ENCODE data around the gene DLX5. TPM values are rescaled to one million over a fixed set of nuclear protein-coding genes. Genes with fewer than 3 reads are reported as not detected.

The DLX5 gene
- polyA plus RNA-seq, 1 donor from 2014 or later: 44.6 TPM

- Histone ChIP-seq H3F3A (ENCODE audit: insufficient read depth, low read length, poor library complexity, severe bottlenecking) (peaks cover 14% of the 10 kb centered on the region), H3K9me3 (ENCODE audit: low read length) (no peaks in the 10 kb centered on the region), H3K79me2 (replicated peaks; ENCODE audit: insufficient read depth, low read length) (peaks cover 87% of the 10 kb centered on the region), H3K27ac (ENCODE audit: low read length) (peak overlapping the region; percentile 100), H3K9me2 (ENCODE audit: insufficient read depth, low read length) (no peaks in the 10 kb centered on the region), H3K9ac (ENCODE audit: low read length) (peak overlapping the region; percentile 99), H3K4me3 (ENCODE audit: low read length) (peak overlapping the region; percentile 87), H4K20me1 (ENCODE audit: insufficient read depth) (peaks cover 8% of the 10 kb centered on the region), H3K27me3 (ENCODE audit: insufficient read depth, low read depth, low read length) (peaks cover 14% of the 10 kb centered on the region), H3K36me3 (ENCODE audit: insufficient read depth, low read length) (peaks cover 11% of the 10 kb centered on the region), H2AFZ (ENCODE audit: low read depth, low read length) (no peak overlapping the region), H3K4me2 (ENCODE audit: low read length) (peak overlapping the region; percentile 100)
- TF ChIP-seq RAD21 (conservative IDR thresholded peaks at IDR 0.05): no peak
- TF ChIP-seq, protein P1, sequence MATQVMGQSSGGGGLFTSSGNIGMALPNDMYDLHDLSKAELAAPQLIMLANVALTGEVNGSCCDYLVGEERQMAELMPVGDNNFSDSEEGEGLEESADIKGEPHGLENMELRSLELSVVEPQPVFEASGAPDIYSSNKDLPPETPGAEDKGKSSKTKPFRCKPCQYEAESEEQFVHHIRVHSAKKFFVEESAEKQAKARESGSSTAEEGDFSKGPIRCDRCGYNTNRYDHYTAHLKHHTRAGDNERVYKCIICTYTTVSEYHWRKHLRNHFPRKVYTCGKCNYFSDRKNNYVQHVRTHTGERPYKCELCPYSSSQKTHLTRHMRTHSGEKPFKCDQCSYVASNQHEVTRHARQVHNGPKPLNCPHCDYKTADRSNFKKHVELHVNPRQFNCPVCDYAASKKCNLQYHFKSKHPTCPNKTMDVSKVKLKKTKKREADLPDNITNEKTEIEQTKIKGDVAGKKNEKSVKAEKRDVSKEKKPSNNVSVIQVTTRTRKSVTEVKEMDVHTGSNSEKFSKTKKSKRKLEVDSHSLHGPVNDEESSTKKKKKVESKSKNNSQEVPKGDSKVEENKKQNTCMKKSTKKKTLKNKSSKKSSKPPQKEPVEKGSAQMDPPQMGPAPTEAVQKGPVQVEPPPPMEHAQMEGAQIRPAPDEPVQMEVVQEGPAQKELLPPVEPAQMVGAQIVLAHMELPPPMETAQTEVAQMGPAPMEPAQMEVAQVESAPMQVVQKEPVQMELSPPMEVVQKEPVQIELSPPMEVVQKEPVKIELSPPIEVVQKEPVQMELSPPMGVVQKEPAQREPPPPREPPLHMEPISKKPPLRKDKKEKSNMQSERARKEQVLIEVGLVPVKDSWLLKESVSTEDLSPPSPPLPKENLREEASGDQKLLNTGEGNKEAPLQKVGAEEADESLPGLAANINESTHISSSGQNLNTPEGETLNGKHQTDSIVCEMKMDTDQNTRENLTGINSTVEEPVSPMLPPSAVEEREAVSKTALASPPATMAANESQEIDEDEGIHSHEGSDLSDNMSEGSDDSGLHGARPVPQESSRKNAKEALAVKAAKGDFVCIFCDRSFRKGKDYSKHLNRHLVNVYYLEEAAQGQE (IDR thresholded peaks at IDR 0.05; ENCODE audit: borderline replicate concordance): peak; percentile 89
- peak; percentile 70 for TF ChIP-seq POLR2AphosphoS5 (IDR thresholded peaks at IDR 0.05)
- no peak for TF ChIP-seq CTCF (IDR thresholded peaks at IDR 0.05; ENCODE audit: poor library complexity, severe bottlenecking)
- TF ChIP-seq MXI1 (conservative IDR thresholded peaks at IDR 0.05; ENCODE audit: poor library complexity, severe bottlenecking): peak; percentile 9
- TF ChIP-seq EP300 (conservative IDR thresholded peaks at IDR 0.05; ENCODE audit: poor library complexity, severe bottlenecking): no peak
- TF ChIP-seq TAF1 (IDR thresholded peaks at IDR 0.05; ENCODE audit: low read depth): peak; percentile 9
- TF ChIP-seq SMC3 (conservative IDR thresholded peaks at IDR 0.05; ENCODE audit: poor library complexity): no peak
- no peak for TF ChIP-seq EZH2 (IDR thresholded peaks at IDR 0.05; ENCODE audit: borderline replicate concordance, insufficient read depth, low read length, poor library complexity, severe bottlenecking)
Measured at GRCh38 chr7:97006816-97007582, 17.6 kb downstream of the DLX5 start.

DNA sequence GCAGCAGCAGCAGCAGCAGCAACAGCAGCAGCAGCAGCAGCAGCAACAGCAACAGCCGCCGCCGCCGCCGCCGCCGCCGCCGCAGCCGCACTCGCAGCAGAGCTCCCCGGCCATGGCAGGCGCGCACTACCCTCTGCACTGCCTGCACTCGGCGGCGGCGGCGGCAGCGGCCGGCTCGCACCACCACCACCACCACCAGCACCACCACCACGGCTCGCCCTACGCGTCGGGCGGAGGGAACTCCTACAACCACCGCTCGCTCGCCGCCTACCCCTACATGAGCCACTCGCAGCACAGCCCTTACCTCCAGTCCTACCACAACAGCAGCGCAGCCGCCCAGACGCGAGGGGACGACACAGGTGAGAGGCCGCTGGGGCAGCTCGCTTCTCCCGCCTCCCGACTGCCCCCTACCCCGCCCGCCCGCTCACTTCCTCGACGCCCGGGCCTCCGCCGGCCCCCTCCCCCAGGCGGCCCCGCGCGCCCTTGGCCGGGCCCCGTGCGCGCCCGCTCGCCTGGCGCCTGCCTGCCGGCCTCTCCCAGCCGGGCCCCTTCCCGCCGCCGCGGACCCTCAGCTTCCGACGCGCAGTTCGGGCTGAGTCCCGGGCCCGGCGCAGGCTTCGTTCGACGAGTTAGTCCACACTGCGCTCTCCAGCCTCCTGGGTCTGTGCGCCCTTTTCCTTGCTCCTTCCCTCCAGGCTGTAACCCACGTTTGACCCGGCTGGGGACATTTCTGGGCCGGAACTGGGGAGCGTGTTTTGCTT lies 18.4 kb downstream of the DLX5 start:
- H3K9me2 ChIP-seq (ENCODE audit: insufficient read depth, low read length): no peaks in the 10 kb centered on the region
- H3K36me3 ChIP-seq (ENCODE audit: insufficient read depth, low read length): peaks cover 11% of the 10 kb centered on the region
- H3F3A ChIP-seq (ENCODE audit: insufficient read depth, low read length, poor library complexity, severe bottlenecking): peaks cover 14% of the 10 kb centered on the region
- peaks cover 19% of the 10 kb centered on the region for H3K27me3 ChIP-seq (ENCODE audit: insufficient read depth, low read depth, low read length)
- peaks cover 8% of the 10 kb centered on the region for H4K20me1 ChIP-seq (ENCODE audit: insufficient read depth)
- no peak overlapping the region for H2AFZ ChIP-seq (ENCODE audit: low read depth, low read length)
- H3K79me2 ChIP-seq (replicated peaks; ENCODE audit: insufficient read depth, low read length): peaks cover 87% of the 10 kb centered on the region
- peak overlapping the region; percentile 99 for H3K9ac ChIP-seq (ENCODE audit: low read length)
- no peak overlapping the region for H3K4me2 ChIP-seq (ENCODE audit: low read length)
- TF ChIP-seq TAF1 (IDR thresholded peaks at IDR 0.05; ENCODE audit: low read depth) (peak; percentile 20), EZH2 (IDR thresholded peaks at IDR 0.05; ENCODE audit: borderline replicate concordance, insufficient read depth, low read length, poor library complexity, severe bottlenecking) (no peak), SMC3 (conservative IDR thresholded peaks at IDR 0.05; ENCODE audit: poor library complexity) (no peak), MXI1 (conservative IDR thresholded peaks at IDR 0.05; ENCODE audit: poor library complexity, severe bottlenecking) (no peak), RAD21 (conservative IDR thresholded peaks at IDR 0.05) (peak; percentile 22), CTCF (IDR thresholded peaks at IDR 0.05; ENCODE audit: poor library complexity, severe bottlenecking) (no peak), POLR2AphosphoS5 (IDR thresholded peaks at IDR 0.05) (peak; percentile 76), EP300 (conservative IDR thresholded peaks at IDR 0.05; ENCODE audit: poor library complexity, severe bottlenecking) (no peak)
- TF ChIP-seq, protein P1 (IDR thresholded peaks at IDR 0.05; ENCODE audit: borderline replicate concordance): peak; percentile 15
- H3K27ac ChIP-seq (ENCODE audit: low read length): peak overlapping the region; percentile 100
- no peaks in the 10 kb centered on the region for H3K9me3 ChIP-seq (ENCODE audit: low read length)
- H3K4me3 ChIP-seq (ENCODE audit: low read length): peak overlapping the region; percentile 87
